HEK293 (cell line): ENCODE measurements around the gene PPP5C.

Source experiments
- CTCF ChIA-PET: fragments of 350-600 bp; formaldehyde crosslinking; extraction: SDS; loops from one replicate; lab custom pipeline; 2021; ENCODE audit warnings: antibody characterized with exemption; lab: Yijun Ruan, JAX
- POLR2A ChIA-PET: fragments of 300-600 bp; formaldehyde crosslinking; extraction: SDS; loops from one replicate; lab custom pipeline; 2020; ENCODE audit warnings: antibody characterized with exemption, inconsistent platforms; lab: Yijun Ruan, JAX
- H3K27ac ChIP-seq: fragments of 200-500 bp; sonication (Bioruptor generic); 2 replicates; pipeline ENCODE4 v1.5.1; 2014; ENCODE audit warnings: low read depth, low read length, control low read depth, inconsistent platforms; ENCODE audit errors: extremely low read depth
- H3K36me3 ChIP-seq, 2 experiments: fragments of 200-500 bp in 1 of 2; sonication (Bioruptor generic) in 1 of 2; 1 replicate in 1 of 2; 2 replicates in 1 of 2; pipeline ENCODE4 v1.5.1; 2014 to 2017; ENCODE audit warnings: inconsistent platforms in 2 of 2, low read length in 2 of 2; ENCODE audit not compliant: control insufficient read depth in 2 of 2, insufficient read depth in 1 of 2
- H3K4me1 ChIP-seq: fragments of 200-500 bp; sonication (Bioruptor generic); 2 replicates; pipeline ENCODE4 v1.5.1; 2014; ENCODE audit warnings: mild to moderate bottlenecking, low read length, inconsistent platforms; ENCODE audit not compliant: control insufficient read depth, insufficient read depth
- H3K4me3 ChIP-seq: 2 replicates; pipeline ENCODE4 v1.5.1; 2011; ENCODE audit warnings: low read depth, mild to moderate bottlenecking, control low read depth, low read length, moderate library complexity
- H3K9me3 ChIP-seq: fragments of 200-500 bp; sonication (Bioruptor generic); 2 replicates; pipeline ENCODE4 v1.5.1; 2014; ENCODE audit warnings: low read depth, low read length, inconsistent platforms; ENCODE audit not compliant: control insufficient read depth, insufficient read depth
- HOXD13 ChIP-seq: sonication (generic); formaldehyde crosslinking; IDR thresholded peaks from 2 replicates; pipeline ENCODE4 v1.8.0; 2022; ENCODE audit warnings: missing genetic modification reagents, borderline replicate concordance
- OSR2 ChIP-seq: fragments of 450-650 bp; formaldehyde crosslinking; IDR thresholded peaks from 2 replicates; pipeline ENCODE4 v1.5.1; 2016; ENCODE audit warnings: missing biosample characterization, missing genetic modification characterization
- SP7 ChIP-seq: fragments of 450-650 bp; formaldehyde crosslinking; IDR thresholded peaks from 2 replicates; pipeline ENCODE4 v1.5.1; 2016; ENCODE audit warnings: missing biosample characterization, missing genetic modification characterization
- ZBTB1 ChIP-seq: fragments of 450-650 bp; formaldehyde crosslinking; IDR thresholded peaks from 2 replicates; pipeline ENCODE4 v1.5.1; 2016; ENCODE audit warnings: missing biosample characterization, missing genetic modification characterization
- ZBTB20 ChIP-seq: fragments of 450-650 bp; formaldehyde crosslinking; IDR thresholded peaks from 2 replicates; pipeline ENCODE4 v1.5.1; 2016; ENCODE audit warnings: missing biosample characterization, missing genetic modification characterization
- ZNF140 ChIP-seq: fragments of 450-650 bp; formaldehyde crosslinking; IDR thresholded peaks from 2 replicates; pipeline ENCODE4 v1.5.1; 2016; ENCODE audit warnings: missing biosample characterization, missing genetic modification characterization
- ZNF146 ChIP-seq: fragments of 450-650 bp; formaldehyde crosslinking; IDR thresholded peaks from 2 replicates; pipeline ENCODE4 v1.5.1; 2016; ENCODE audit warnings: missing biosample characterization, missing genetic modification characterization
- ZNF169 ChIP-seq: fragments of 450-650 bp; formaldehyde crosslinking; IDR thresholded peaks from 2 replicates; pipeline ENCODE4 v1.5.1; 2016; ENCODE audit warnings: missing biosample characterization, missing genetic modification characterization
- ZNF324 ChIP-seq: fragments of 450-650 bp; formaldehyde crosslinking; IDR thresholded peaks from 2 replicates; pipeline ENCODE4 v1.5.1; 2016; ENCODE audit warnings: missing biosample characterization, missing genetic modification characterization
- ZNF341 ChIP-seq: fragments of 450-650 bp; formaldehyde crosslinking; IDR thresholded peaks from 2 replicates; pipeline ENCODE4; 2016; ENCODE audit warnings: low read depth, missing biosample characterization, missing genetic modification characterization
- ZNF354C ChIP-seq: fragments of 450-650 bp; formaldehyde crosslinking; IDR thresholded peaks from 2 replicates; pipeline ENCODE4 v1.5.1; 2016; ENCODE audit warnings: missing biosample characterization, missing genetic modification characterization, low read depth, borderline replicate concordance
- ZNF501 ChIP-seq: fragments of 450-650 bp; formaldehyde crosslinking; IDR thresholded peaks from 2 replicates; pipeline ENCODE4 v1.5.1; 2016; ENCODE audit warnings: missing biosample characterization, missing genetic modification characterization
- ZNF529 ChIP-seq: fragments of 450-650 bp; formaldehyde crosslinking; IDR thresholded peaks from 2 replicates; pipeline ENCODE4 v1.5.1; 2017; ENCODE audit warnings: missing genetic modification characterization, missing biosample characterization; ENCODE audit not compliant: insufficient replicate concordance
- ZNF548 ChIP-seq: fragments of 450-650 bp; formaldehyde crosslinking; IDR thresholded peaks from 2 replicates; pipeline ENCODE4 v1.5.1; 2016; ENCODE audit warnings: missing biosample characterization, missing genetic modification characterization
- ZNF561 ChIP-seq: fragments of 450-650 bp; IDR thresholded peaks from 2 replicates; pipeline ENCODE4 v1.5.1; 2018; ENCODE audit warnings: missing biosample characterization, missing genetic modification characterization, borderline replicate concordance
- ZNF645 ChIP-seq: fragments of 450-650 bp; formaldehyde crosslinking; IDR thresholded peaks from 2 replicates; pipeline ENCODE4; 2016; ENCODE audit warnings: missing biosample characterization, missing genetic modification characterization
- ZNF654 ChIP-seq: fragments of 450-650 bp; formaldehyde crosslinking; IDR thresholded peaks from 2 replicates; pipeline ENCODE4 v1.5.1; 2016; ENCODE audit warnings: low read depth, missing biosample characterization, missing genetic modification characterization
- ZNF658 ChIP-seq: fragments of 450-650 bp; formaldehyde crosslinking; IDR thresholded peaks from 2 replicates; pipeline ENCODE4; 2016; ENCODE audit warnings: missing biosample characterization, missing genetic modification characterization
- ZNF768 ChIP-seq: fragments of 450-650 bp; formaldehyde crosslinking; IDR thresholded peaks from 2 replicates; pipeline ENCODE4 v1.5.1; 2018; ENCODE audit warnings: missing biosample characterization, mild to moderate bottlenecking, missing genetic modification characterization
- TF ChIP-seq, protein P1 (sequence below): fragments of 450-650 bp; IDR thresholded peaks from 2 replicates; pipeline ENCODE4 v1.5.1; 2018; ENCODE audit warnings: missing biosample characterization, missing genetic modification characterization

Gene PPP5C

DNA sequence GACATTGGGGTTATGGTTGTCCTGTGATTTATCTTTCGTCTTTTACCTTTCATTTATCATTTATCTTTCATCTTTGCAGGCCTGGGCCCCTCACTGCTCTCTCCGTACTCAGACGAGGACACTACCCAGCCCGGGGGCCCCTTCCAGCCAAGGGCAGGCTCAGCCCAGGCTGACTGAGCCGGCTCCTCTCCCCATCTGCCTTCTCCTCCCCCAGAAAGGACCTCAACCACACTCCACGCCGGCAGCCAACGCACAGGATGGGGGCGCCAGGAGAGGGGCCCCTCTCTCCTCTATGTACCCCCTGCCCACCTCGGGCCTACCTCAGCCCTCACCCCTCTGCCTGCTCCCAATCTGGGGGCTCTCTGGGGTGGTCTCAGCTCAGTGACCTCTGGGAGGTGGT, 7.4 kb upstream of the PPP5C start (continued):
- TF ChIP-seq ZNF146 = no peak
- no peak for TF ChIP-seq ZNF354C (tag by site-specific recombination)
- no peak for TF ChIP-seq ZNF654
- TF ChIP-seq ZBTB20 = no peak
- TF ChIP-seq ZNF341 = no peak
- no peak for TF ChIP-seq ZNF658 (tag by site-specific recombination)
- TF ChIP-seq SP7 (tag by site-specific recombination) = no peak
- no peak for TF ChIP-seq ZNF501 (tag by site-specific recombination)

GRCh38 chr19:46340051-46340659, 6.7 kb upstream of the PPP5C start:
- CTCF ChIA-PET = interaction anchor here (0.5 to 0.7 kb wide), 3 partner anchors 14 to 55 kb away, joined by 3 to 6 read pairs (median 4); no protein-coding TSS in a partner anchor

GRCh38 chr19:46341937-46342336, 5.0 kb upstream of the PPP5C start:
- TF ChIP-seq OSR2 (tag by site-specific recombination) (no peak), ZNF140 (tag by site-specific recombination) (no peak), ZNF768 (tag by site-specific recombination) (no peak), ZNF529 (tag by site-specific recombination) (no peak), ZNF561 (tag by site-specific recombination) (no peak), ZNF324 (no peak), ZNF645 (tag by site-specific recombination) (no peak), ZNF169 (tag by site-specific recombination) (no peak), HOXD13 (CRISPR knock-in tag) (no peak), ZBTB1 (tag by site-specific recombination) (no peak)
- TF ChIP-seq, protein P1, sequence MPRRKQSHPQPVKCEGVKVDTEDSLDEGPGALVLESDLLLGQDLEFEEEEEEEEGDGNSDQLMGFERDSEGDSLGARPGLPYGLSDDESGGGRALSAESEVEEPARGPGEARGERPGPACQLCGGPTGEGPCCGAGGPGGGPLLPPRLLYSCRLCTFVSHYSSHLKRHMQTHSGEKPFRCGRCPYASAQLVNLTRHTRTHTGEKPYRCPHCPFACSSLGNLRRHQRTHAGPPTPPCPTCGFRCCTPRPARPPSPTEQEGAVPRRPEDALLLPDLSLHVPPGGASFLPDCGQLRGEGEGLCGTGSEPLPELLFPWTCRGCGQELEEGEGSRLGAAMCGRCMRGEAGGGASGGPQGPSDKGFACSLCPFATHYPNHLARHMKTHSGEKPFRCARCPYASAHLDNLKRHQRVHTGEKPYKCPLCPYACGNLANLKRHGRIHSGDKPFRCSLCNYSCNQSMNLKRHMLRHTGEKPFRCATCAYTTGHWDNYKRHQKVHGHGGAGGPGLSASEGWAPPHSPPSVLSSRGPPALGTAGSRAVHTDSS (tag by site-specific recombination) = no peak
- no peak overlapping the region for H3K4me3 ChIP-seq
- H3K27ac ChIP-seq = no peak overlapping the region
- no peaks in the 10 kb centered on the region; the same call in 1 of the 2 replicates for H3K4me1 ChIP-seq
- CTCF ChIA-PET = interaction anchor here (0.6 kb wide), 1 partner anchor 228 kb away, joined by 6 read pairs; no protein-coding TSS in a partner anchor
- H3K9me3 ChIP-seq = no peaks in the 10 kb centered on the region
- POLR2A ChIA-PET = no interaction called here
- H3K36me3 ChIP-seq = no peaks in the 10 kb centered on the region

More at GRCh38 chr19:46340051-46340659, 6.7 kb upstream of the PPP5C start:
- POLR2A ChIA-PET = no interaction called here
- H3K4me3 ChIP-seq = no peak overlapping the region
- TF ChIP-seq, protein P1 (tag by site-specific recombination) = peak; percentile 91
- no peak for TF ChIP-seq ZNF548
- TF ChIP-seq, all 188 proteins: peak for 1
- no peaks in the 10 kb centered on the region for H3K36me3 ChIP-seq
- no peaks in the 10 kb centered on the region for H3K4me1 ChIP-seq
- no peak overlapping the region for H3K27ac ChIP-seq
- H3K9me3 ChIP-seq = no peaks in the 10 kb centered on the region
